DOHH2 (cell line): ENCODE measurements around the gene TTC13.
A peak's percentile ranks its signal among the peaks of the same experiment; 100 is the strongest.

Experiments
- CTCF ChIP-seq: fragments of 200-600 bp; sonication (generic); IDR thresholded peaks from one replicate; pipeline ENCODE4 v1.5.1; 2014; ENCODE audit warnings: antibody characterized with exemption, mild to moderate bottlenecking, low read depth, low read length; ENCODE audit not compliant: poor library complexity, severe bottlenecking
- EZH2phosphoT487 ChIP-seq: fragments of 200-600 bp; sonication (generic); IDR thresholded peaks from 2 replicates; pipeline ENCODE4 v1.6.1; 2017; ENCODE audit warnings: borderline replicate concordance, mild to moderate bottlenecking, antibody characterized with exemption, low read length, moderate library complexity, mixed read lengths

GRCh38 chr1:230978491-230979388, at the start of gene TTC13, which contains the start of gene ARV1:
- peak; percentile 79 for TF ChIP-seq CTCF
- TF ChIP-seq EZH2phosphoT487, result no peak
